H1 (cell line): Measurements from ENCODE around the gene CIRBP. TPM values are rescaled to one million over a fixed set of nuclear protein-coding genes. Genes with fewer than 3 reads are reported as not detected.

Experiments
- CHD1 ChIP-seq: IDR thresholded peaks from 2 replicates; pipeline ENCODE4 v1.6.1; 2012; ENCODE audit warnings: low read depth, low read length, improper control_type of control experiment
- FOSL1 ChIP-seq: IDR thresholded peaks from 2 replicates; pipeline ENCODE4 v1.6.1; 2011; ENCODE audit warnings: mild to moderate bottlenecking, low read depth, low read length, moderate library complexity; ENCODE audit not compliant: insufficient read depth
- SP1 ChIP-seq: IDR thresholded peaks from 2 replicates; pipeline ENCODE4 v1.6.1; 2011; ENCODE audit warnings: low read depth, low read length
- TEAD4 ChIP-seq: IDR thresholded peaks from 2 replicates; pipeline ENCODE4 v1.6.1; 2012; ENCODE audit warnings: low read depth, low read length, inconsistent platforms, mixed read lengths
- polyA plus RNA-seq, 7 experiments: library from polyadenylated mRNA; depleted of rRNA in 3 of 7; stranded (reverse) in 5 of 7; unstranded in 2 of 7; fragments of >200 nt in 5 of 7; fragments of 200-250 nt in 2 of 7; gene quantifications; 1 replicate in 5 of 7; 2 replicates in 1 of 7; 4 replicates in 1 of 7; pipeline versions ENCODE4 v1.2.1 to v1.2.3, GENCODE V29; 2011 to 2013; ENCODE audit warnings: missing spikeins in 2 of 7, mixed read lengths in 2 of 7
- total RNA-seq: library from RNA; stranded (reverse); fragmentation: NEBNext Ultra II Directional; extraction: Animal tissue kit (Norgen Biotek cat#: 25700); gene quantifications from 2 replicates; pipeline ENCODE4 v1.2.1, GENCODE V29; 2021

Gene CIRBP
- total and polyA plus RNA-seq, 2 of the 8 experiments (the other 6 are each of a cell fraction or from before 2014, with no cell fraction given), result 175 to 199 TPM

DNA sequence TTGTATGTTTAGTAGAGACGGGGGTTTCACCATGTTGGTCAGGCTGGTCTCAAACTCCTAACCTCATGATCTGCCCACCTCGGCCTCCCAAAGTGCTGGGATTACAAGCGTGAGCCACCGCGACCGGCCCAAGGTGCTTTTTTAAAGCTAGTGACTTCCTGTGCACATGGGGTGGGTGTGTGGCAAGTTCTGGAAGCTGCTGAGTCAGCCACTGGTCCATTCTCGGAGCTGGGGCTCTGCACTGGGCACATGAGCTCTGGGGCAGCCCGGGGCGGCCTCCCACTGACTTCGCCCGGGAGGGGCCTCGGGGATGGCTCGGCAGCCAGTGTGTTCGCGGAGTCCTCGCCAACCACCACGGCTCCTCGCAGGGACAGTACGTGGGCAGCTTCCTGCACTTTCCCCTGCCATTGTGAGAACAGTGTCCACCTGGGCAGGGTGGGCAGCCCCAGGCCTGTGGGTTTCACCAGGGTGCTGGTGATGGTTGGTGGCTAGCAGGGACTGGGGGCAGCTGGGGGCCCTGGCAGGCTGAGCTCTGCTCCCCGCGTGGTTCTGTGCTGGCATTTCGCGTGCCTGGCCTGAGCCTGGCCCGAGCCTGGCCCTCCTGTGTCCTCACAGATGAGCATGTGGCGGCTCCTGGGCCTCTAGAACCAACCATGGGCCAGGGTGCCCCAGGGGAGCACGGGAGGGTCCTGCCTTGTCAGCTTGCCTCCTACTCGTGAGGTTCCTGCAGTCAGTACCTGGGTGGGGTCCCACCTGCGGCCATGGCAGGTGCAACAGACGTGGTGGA, 43.5 kb upstream of the CIRBP start (continued):
- TF ChIP-seq TEAD4, result no peak
- TF ChIP-seq CHD1, result no peak
- TF ChIP-seq SP1, result no peak
- no peak for TF ChIP-seq FOSL1
